Suppressor macrophage treated with lipopolysaccharide for 4 hours (primary cell): ENCODE results near the gene PMAIP1.
"Not testable (repeated sequence)": the region's sequence is repeated elsewhere in the genome, so short reads cannot be mapped to it uniquely, and the experiment has no call there.

Experiments
- DNase-seq: peaks from one replicate; pipeline ENCODE4 v3.0.0-alpha.2; 2020

The PMAIP1 gene

GRCh38 chr18:59899298-59900221, at the start of gene PMAIP1:
PMAIP1 (plus strand) TSS chr18:59899996; CDS start chr18:59900178, 182 bp downstream.
- DNase-seq, result peak; percentile 97

- no peak for DNase-seq
Measured at GRCh38 chr18:59851784-59852399, 47.9 kb upstream of the PMAIP1 start.

GRCh38 chr18:59852548-59852947, 47.2 kb upstream of the PMAIP1 start:
- no peak for DNase-seq

GRCh38 chr18:59853380-59853779, 46.4 kb upstream of the PMAIP1 start:
- no peak for DNase-seq

- DNase-seq, result not testable (repeated sequence)
Measured at GRCh38 chr18:59853988-59854387, 45.8 kb upstream of the PMAIP1 start.

- no peak for DNase-seq
Measured at GRCh38 chr18:59861009-59861408, 38.8 kb upstream of the PMAIP1 start.

- no peak for DNase-seq
Measured at GRCh38 chr18:59861963-59862819, 37.6 kb upstream of the PMAIP1 start.

GRCh38 chr18:59865241-59865986, 34.4 kb upstream of the PMAIP1 start:
- no peak for DNase-seq

GRCh38 chr18:59866551-59867269, 33.1 kb upstream of the PMAIP1 start:
- DNase-seq, result no peak

GRCh38 chr18:59867337-59868104, 32.3 kb upstream of the PMAIP1 start:
- no peak for DNase-seq

GRCh38 chr18:59870623-59871130, 29.1 kb upstream of the PMAIP1 start:
- DNase-seq, result no peak

GRCh38 chr18:59871711-59872362, 28.0 kb upstream of the PMAIP1 start:
- DNase-seq, result no peak

GRCh38 chr18:59873641-59874040, 26.2 kb upstream of the PMAIP1 start:
- peak; percentile 25 for DNase-seq

GRCh38 chr18:59874166-59874565, 25.6 kb upstream of the PMAIP1 start:
- peak; percentile 69 for DNase-seq

- DNase-seq, result no peak
Measured at GRCh38 chr18:59876310-59876626, 23.5 kb upstream of the PMAIP1 start.

GRCh38 chr18:59877361-59877760, 22.4 kb upstream of the PMAIP1 start:
- DNase-seq, result peak; percentile 80

- peak; percentile 60 for DNase-seq
Measured at GRCh38 chr18:59878644-59879043, 21.2 kb upstream of the PMAIP1 start.

GRCh38 chr18:59881728-59882656, 17.8 kb upstream of the PMAIP1 start:
- DNase-seq, result peak; percentile 69

GRCh38 chr18:59884351-59884750, 15.4 kb upstream of the PMAIP1 start:
- DNase-seq, result no peak
